GM21717 (cell line): ENCODE data around the gene RTL1.

Source experiments
- ATAC-seq: cut with Tn5 transposase; IDR thresholded peaks from one replicate; pipeline ENCODE4 v1.9.1; 2021; ENCODE audit warnings: mild to moderate bottlenecking, moderate library complexity; ENCODE audit not compliant: unreplicated experiment

Gene RTL1

GRCh38 chr14:100882026-100882967 is 21.2 kb downstream of the RTL1 start:
- ATAC-seq = no peak

DNA sequence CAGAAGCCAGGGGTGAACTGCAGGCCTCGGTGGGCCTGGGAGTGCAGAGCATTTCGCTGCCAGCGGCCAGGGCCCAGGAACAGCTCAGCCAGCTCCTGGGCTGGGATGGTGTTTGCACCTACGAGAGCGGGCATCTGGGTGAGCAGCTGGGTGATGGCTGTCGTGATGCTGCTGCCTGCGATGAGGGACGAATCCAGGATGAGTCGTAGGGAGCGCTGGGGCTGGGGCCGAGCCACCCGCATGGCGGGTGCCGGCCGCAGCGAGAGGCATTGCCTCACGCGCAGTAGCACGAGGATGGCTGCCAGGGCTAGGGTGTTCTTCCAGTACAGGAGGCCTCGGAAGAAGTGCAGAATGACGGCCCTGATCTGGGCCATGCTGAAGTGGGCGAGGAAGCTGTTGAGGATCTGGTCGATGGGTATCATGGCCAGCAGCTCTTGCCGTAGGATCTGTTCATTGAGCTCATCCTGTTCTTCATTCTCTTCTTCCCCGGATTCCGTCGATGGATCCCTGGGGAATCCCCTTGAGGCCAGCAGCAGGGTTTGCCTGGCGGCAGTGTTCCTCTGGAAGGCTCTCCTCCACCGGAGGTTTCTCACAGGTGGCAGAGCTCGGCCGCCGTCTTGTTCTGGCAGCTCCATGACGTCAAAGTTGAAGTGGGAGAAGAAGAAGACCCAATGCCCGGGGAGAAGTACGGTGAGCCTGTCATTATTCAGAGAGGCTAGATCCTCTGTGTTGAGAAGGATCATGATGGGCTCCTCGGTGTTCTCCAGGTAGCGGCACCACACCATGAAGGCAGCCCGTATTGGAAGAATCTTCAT is 22.1 kb downstream of the RTL1 start:
- no peak for ATAC-seq

DNA sequence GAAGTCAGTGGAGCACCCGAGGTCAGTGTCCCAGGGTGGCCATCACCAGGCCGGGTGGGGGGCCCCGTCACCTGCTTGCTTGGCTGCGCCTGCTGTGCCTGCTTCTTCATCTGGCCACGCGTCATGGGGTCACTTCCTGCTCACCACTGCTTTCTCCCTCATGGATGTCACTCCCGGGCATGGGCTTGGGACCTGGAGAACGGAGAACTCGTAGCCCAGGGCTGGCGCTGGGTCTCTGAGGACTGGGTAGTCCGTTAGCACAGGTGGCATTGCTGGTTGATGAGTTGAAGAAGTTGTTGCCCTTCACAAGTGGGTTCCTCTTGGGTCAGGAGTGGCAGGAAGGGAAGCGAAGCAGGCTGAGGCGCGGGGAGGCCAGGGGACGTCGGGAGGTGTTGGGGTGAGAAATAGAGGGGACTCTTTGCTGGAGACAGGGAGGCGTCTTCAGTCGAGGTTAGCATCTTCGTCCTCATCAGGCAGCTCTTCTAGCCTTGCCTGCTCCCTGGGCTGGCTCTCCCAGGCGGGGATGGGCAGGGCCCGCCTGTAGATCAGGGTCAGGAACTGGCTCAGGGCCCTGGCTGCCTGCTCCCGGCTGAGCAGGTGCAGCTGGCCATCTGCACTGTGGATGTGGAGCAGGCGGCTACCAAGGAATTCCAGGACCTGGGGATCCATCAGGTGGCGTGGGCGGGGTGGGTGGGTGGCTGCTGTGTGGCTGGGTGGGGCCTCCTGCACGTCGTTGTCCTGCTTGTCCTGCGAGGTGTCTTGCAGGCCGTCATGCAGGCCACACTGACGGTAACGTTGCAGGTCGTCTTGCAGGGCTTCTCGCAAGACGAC is 23.0 kb downstream of the RTL1 start:
- no peak for ATAC-seq

DNA sequence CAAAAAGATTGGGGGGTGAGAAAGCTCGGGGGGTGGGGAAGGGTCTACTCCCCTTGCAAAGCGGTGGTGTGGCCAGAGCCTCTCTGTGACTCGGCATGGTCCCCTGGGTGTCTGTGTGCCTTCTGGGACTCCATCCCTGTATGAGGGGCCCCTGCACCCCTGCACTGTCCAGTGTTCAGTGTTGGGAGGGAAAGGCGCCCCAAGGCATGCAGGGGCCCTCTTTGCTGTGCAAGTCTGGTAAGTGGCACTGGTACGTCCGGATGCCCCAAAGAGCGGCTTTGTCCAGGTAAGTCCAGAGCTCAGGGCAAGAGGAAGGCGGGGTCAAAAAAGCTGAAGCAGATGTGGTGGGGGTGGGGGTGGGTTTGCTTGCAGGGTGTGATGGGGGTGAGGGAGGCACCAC is 23.7 kb downstream of the RTL1 start:
- no peak for ATAC-seq

DNA sequence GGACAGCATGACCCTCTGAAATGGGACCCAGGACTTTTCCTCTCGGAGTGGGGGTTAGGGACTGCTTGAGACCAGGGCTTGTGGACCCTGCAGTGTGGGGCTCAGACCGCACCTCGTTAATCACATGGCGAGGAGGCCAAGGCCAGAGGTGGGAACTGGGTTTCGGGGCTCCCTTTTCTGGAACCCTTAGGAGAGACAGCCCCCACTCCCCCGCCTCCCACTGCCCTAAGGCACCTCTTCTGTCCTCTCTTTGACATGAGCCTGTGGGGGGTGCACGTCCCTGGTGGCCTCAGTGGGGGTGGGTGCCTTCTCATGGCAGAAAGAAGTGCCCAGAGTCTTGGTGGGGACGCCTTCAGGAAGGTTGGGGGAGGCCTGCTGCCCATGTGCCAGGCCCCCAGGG is 24.3 kb downstream of the RTL1 start:
- ATAC-seq = no peak

- ATAC-seq = no peak
These were observed 25.0 kb downstream of the RTL1 start for GRCh38 chr14:100878271-100879146.

GRCh38 chr14:100875861-100876590 is 27.5 kb downstream of the RTL1 start:
- ATAC-seq = no peak

GRCh38 chr14:100875126-100875525 is 28.4 kb downstream of the RTL1 start:
- ATAC-seq = no peak

DNA sequence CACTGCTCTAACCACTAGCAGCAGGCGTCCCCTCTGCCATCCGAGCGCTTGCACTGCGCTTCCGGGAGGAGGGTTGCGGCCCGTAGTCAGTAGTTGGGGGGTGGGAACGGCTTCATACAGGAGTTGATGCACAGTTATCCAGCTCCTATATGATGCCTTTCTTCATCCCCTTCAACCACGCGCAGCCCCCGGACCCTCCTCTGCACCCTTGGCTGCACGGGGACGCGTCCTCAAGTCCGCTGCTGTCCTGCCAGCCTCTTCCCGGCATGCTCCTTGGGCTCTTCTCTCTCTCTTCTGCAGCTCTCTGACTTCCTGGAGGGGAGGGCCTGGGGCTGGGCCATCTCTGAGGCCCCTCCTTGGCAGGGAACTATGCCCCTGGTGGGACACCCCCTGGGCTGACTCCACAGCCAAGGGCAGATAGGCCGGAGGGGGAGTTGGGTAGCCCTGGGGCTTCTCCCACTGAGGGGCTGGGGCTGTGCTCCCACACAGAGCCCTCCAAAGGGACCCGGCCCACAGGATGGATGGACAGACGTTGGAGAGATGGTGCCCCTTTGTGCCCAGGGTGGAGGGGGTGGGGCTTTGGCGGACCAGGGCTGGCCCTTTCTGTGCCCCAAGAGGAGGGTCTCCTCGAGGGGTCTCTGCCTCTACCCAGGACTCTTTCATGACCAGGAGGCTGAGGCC is 29.0 kb downstream of the RTL1 start:
- no peak for ATAC-seq

DNA sequence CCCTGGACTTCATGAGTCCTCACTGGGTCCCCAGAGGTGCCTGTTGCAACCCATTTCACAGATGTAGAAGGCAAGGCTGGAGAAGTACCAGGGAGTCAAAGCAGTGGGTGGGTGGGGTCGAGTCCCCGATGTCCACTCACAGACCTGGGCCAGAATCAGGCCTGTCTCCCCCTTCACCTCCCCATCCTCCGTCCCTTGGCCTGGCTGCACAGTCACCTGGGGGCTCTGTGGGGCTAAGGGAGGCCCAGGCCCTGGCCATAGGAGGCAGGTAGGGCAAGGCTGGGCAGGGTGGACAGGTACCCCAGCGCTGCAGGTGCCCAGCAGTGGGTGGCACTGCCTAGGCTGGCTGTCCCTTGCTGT is 29.5 kb downstream of the RTL1 start:
- ATAC-seq = no peak

DNA sequence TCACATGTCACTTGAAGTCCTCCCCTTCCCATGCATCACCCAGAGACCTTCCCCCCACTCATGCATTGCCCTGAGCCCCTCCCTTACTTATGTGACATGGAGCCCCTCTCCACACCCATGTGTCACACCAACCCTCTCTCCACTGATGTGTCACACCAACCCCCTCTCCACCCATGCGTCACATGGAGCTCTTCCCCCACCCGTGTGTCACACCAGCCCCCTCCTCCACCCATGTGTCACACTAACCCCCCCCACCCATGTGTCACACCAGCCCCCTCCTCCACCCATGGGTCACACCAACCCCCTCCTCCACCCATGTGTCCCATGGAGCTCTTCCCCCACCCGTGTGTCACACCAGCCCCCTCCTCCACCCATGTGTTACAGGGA is 30.4 kb downstream of the RTL1 start:
- ATAC-seq = no peak

GRCh38 chr14:100872259-100873095 is 31.0 kb downstream of the RTL1 start:
- no peak for ATAC-seq

- ATAC-seq = no peak
These were observed 32.0 kb downstream of the RTL1 start for GRCh38 chr14:100871234-100872186.

DNA sequence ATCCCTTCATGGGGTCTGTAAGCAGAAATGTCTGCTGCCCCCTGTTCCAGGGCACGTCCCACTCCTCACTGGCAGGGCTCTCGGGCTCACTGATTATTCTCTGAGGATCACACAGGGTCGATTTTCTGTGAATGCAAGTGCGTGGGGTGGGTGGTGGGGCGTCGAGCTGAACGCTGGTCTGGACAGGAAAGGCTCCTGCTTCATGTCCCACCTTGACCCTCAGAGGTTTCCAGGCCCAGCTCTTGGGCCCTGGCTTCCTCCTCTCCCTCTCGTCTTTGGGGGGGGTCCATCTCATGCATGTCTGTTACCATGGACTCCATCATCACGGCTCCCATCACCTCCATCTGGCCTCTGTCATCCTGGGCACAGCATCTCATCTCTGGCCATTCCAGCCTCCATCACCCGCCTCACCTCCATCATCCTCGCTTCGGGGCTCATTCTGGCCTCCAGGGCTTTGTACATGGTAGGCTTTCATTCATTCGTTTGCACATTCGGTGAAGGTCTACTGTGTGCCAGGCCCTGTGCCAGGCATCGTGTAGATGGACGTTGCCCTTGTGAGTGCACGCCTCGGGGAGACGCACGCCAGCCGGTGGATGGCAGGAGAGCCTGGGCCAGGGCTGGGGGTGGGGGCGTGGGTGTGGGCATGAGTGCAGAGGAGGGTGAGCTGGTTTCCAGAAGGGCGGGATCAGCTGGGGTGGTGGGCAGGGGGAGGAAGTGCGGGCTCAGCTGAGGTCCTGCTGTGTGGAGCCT is 34.7 kb downstream of the RTL1 start:
- no peak for ATAC-seq

DNA sequence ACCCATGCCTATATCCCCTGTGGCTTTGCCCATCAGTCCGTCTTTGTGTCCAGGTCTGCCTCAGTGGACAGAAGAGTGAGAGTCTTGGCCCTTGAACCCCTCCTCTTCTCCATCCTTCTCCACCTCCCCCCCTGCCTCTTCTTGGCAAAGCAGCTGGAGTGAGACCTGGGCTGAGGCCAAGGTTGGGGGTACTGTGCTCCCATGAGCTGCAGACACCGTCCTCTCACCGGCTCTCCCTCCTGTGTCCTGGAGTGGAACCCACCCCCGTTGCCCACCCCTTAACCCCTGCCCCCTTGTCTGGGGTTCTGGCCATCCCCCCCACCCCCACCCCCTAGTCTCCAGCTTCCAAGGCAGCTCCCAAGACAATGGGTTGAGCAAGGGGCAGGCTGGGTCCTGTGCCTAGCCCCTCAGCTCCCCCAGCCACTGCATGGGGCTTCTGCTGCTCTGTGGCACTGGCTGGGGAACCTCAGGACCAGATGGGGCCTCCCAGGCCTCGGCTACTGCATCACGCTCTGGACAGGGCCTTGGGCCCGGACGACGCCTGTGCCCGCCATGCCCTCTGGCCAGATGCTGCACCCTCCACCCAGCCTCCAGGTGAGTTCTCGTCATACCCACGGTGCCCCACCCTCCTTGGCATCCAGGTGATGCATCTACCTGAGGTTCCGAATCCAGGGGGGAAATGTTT is 35.7 kb downstream of the RTL1 start:
- ATAC-seq = no peak
